Measurements from ENCODE around the gene ARL2.
A peak's percentile ranks its signal among the peaks of the same experiment; 100 is the strongest.

The ARL2 gene

GRCh38 chr11:65040847-65041622 is 27.1 kb downstream of the ARL2 start, which contains the start of gene SAC3D1:
Gene SAC3D1 (plus strand): TSS chr11:65041210. CDS start chr11:65041293, 83 bp downstream.
- CTCF ChIA-PET: interaction anchor here (0.6 to 1.4 kb wide), 6 partner anchors 13 to 154 kb away, joined by 3 to 4 read pairs (median 4); partner anchors contain the start of gene ARL2
- H3K27ac ChIP-seq: peak within 1 kb of the TSS; percentile 97
- DNase-seq (ENCODE audit: low spot score): peak; percentile 97
- no peak for TF ChIP-seq CTCF (conservative IDR thresholded peaks at IDR 0.05; ENCODE audit: low read depth)
- POLR2A ChIA-PET (ENCODE audit: low non-redundant PET): interaction anchor here (0.5 to 0.6 kb wide), 4 partner anchors 21 to 292 kb away, joined by 3 to 8 read pairs (median 4); no protein-coding TSS in a partner anchor

GRCh38 chr11:65042891-65043290 is 28.9 kb downstream of the ARL2 start:
- no peak for TF ChIP-seq CTCF (conservative IDR thresholded peaks at IDR 0.05; ENCODE audit: low read depth)
- H3K27ac ChIP-seq: peak overlapping the region; percentile 97
- POLR2A ChIA-PET (ENCODE audit: low non-redundant PET): no interaction called here

GRCh38 chr11:65043881-65044501 is 30.0 kb downstream of the ARL2 start:
- DNase-seq (ENCODE audit: low spot score): no peak
- no peak for TF ChIP-seq CTCF (conservative IDR thresholded peaks at IDR 0.05; ENCODE audit: low read depth)
- H3K27ac ChIP-seq: peak overlapping the region; percentile 97
- ChIA-PET CTCF (no interaction called here), POLR2A (ENCODE audit: low non-redundant PET) (no interaction called here)

More at GRCh38 chr11:65042891-65043290, 28.9 kb downstream of the ARL2 start:
- no peak for DNase-seq (ENCODE audit: low spot score)
- CTCF ChIA-PET: no interaction called here

- ChIA-PET POLR2A (ENCODE audit: low non-redundant PET) (no interaction called here), CTCF (no interaction called here)
- no peak for DNase-seq (ENCODE audit: low spot score)
- peak overlapping the region; percentile 97 for H3K27ac ChIP-seq
- no peak for TF ChIP-seq CTCF (conservative IDR thresholded peaks at IDR 0.05; ENCODE audit: low read depth)
Measured at GRCh38 chr11:65045061-65045460, 31.1 kb downstream of the ARL2 start.

- H3K27ac ChIP-seq: peak overlapping the region; percentile 97
- TF ChIP-seq CTCF (conservative IDR thresholded peaks at IDR 0.05; ENCODE audit: low read depth): no peak
- ChIA-PET POLR2A (ENCODE audit: low non-redundant PET) (no interaction called here), CTCF (no interaction called here)
- no peak for DNase-seq (ENCODE audit: low spot score)
Measured at GRCh38 chr11:65045728-65046127, 31.8 kb downstream of the ARL2 start.

- ChIA-PET CTCF (no interaction called here), POLR2A (ENCODE audit: low non-redundant PET) (no interaction called here)
- no peak for DNase-seq (ENCODE audit: low spot score)
- no peak for TF ChIP-seq CTCF (conservative IDR thresholded peaks at IDR 0.05; ENCODE audit: low read depth)
- H3K27ac ChIP-seq: peak overlapping the region; percentile 97
Measured at GRCh38 chr11:65047581-65048422, 33.8 kb downstream of the ARL2 start.
